IMR-90 (cell line): ENCODE results near the gene CYP11A1. TPM values are rescaled to one million over a fixed set of nuclear protein-coding genes. Genes with fewer than 3 reads are reported as not detected.

Experiments
- ATAC-seq: fragments of 200-7000 bp; cut with Tn5 transposase; 2 replicates; pipeline ENCODE4 v1.9.1; 2020; ENCODE audit warnings: low read depth, mild to moderate bottlenecking, moderate library complexity
- BruUV-seq: library from RNA; stranded (reverse); fragments of 400-500 nt; replicated peaks from 2 replicates; lab custom pipeline; 2021; lab: Mats Ljungman, UMichigan
- CTCF ChIA-PET: fragments of 300-600 bp; formaldehyde crosslinking; extraction: SDS; loops from one replicate; lab custom pipeline; 2021; ENCODE audit warnings: antibody characterized with exemption; lab: Yijun Ruan, JAX
- POLR2A ChIA-PET: fragments of 300-600 bp; sonication (Branson Sonifier 250); formaldehyde crosslinking; loops from one replicate; lab custom pipeline; 2022; ENCODE audit warnings: antibody characterized with exemption; ENCODE audit not compliant: unreplicated experiment; lab: Charles Lee
- DNase-seq: peaks from one replicate; pipeline ENCODE4 v3.0.0; 2013
- H2AFZ ChIP-seq: replicated peaks from 2 replicates; pipeline ENCODE3; 2013; ENCODE audit warnings: low read length, mild to moderate bottlenecking; ENCODE audit not compliant: poor library complexity
- H2AK5ac ChIP-seq: 2 replicates; pipeline ENCODE4 v1.6.1; 2013; ENCODE audit warnings: low read depth, low read length, inconsistent platforms
- H2AK9ac ChIP-seq: replicated peaks from 2 replicates; pipeline ENCODE3; 2013; ENCODE audit warnings: mild to moderate bottlenecking, low read depth, low read length, moderate library complexity; ENCODE audit not compliant: poor library complexity
- H2BK120ac ChIP-seq: 2 replicates; pipeline ENCODE4 v1.6.1; 2013; ENCODE audit warnings: low read depth, low read length, inconsistent platforms
- H2BK15ac ChIP-seq: 3 replicates; pipeline ENCODE4 v1.6.1; 2013; ENCODE audit warnings: low read depth, low read length, inconsistent platforms
- H2BK20ac ChIP-seq: 2 replicates; pipeline ENCODE4 v1.6.1; 2013; ENCODE audit warnings: low read depth, mild to moderate bottlenecking, inconsistent platforms, low read length, moderate library complexity
- H2BK5ac ChIP-seq: 2 replicates; pipeline ENCODE4 v1.6.1; 2013; ENCODE audit warnings: mild to moderate bottlenecking, low read depth, low read length, inconsistent platforms; ENCODE audit not compliant: poor library complexity, severe bottlenecking
- H3K14ac ChIP-seq: replicated peaks from 2 replicates; pipeline ENCODE4 v1.6.1; 2013; ENCODE audit warnings: low read depth, low read length, inconsistent platforms
- H3K18ac ChIP-seq: 2 replicates; pipeline ENCODE4 v1.6.1; 2013; ENCODE audit warnings: low read depth, low read length, control low read depth
- H3K23ac ChIP-seq: 2 replicates; pipeline ENCODE4 v1.6.1; 2013; ENCODE audit warnings: low read depth, low read length, inconsistent platforms
- H3K27ac ChIP-seq: 2 replicates; pipeline ENCODE4 v1.5.1; 2013; ENCODE audit warnings: mild to moderate bottlenecking, control low read depth, low read length; ENCODE audit not compliant: insufficient read depth
- H3K27me3 ChIP-seq: 2 replicates; pipeline ENCODE4 v1.6.1; 2013; ENCODE audit warnings: low read length; ENCODE audit not compliant: control insufficient read depth, insufficient read depth
- H3K36me3 ChIP-seq: 2 replicates; pipeline ENCODE4 v1.6.1; 2013; ENCODE audit warnings: low read length, mixed read lengths; ENCODE audit not compliant: control insufficient read depth, insufficient read depth
- H3K4ac ChIP-seq: 2 replicates; pipeline ENCODE4 v1.6.1; 2013; ENCODE audit warnings: low read depth, low read length, inconsistent platforms
- H3K4me1 ChIP-seq: 2 replicates; pipeline ENCODE4 v1.6.1; 2013; ENCODE audit warnings: low read length, mixed read lengths; ENCODE audit not compliant: control insufficient read depth, insufficient read depth
- H3K4me2 ChIP-seq: 2 replicates; pipeline ENCODE4 v1.6.1; 2013; ENCODE audit warnings: low read depth, mild to moderate bottlenecking, control low read depth, low read length, moderate library complexity
- H3K4me3 ChIP-seq: 2 replicates; pipeline ENCODE4 v1.5.1; 2013; ENCODE audit warnings: low read depth, mild to moderate bottlenecking, control low read depth, low read length, moderate library complexity; ENCODE audit not compliant: insufficient read depth
- H3K56ac ChIP-seq: 2 replicates; pipeline ENCODE4 v1.6.1; 2013; ENCODE audit warnings: low read length, inconsistent platforms; ENCODE audit not compliant: insufficient read depth; ENCODE audit errors: extremely low read depth
- H3K79me1 ChIP-seq, 2 experiments: 2 replicates each; pipeline ENCODE4 v1.6.1; 2013; ENCODE audit warnings: low read length in 2 of 2, inconsistent platforms in 1 of 2, low read depth in 1 of 2
- H3K9ac ChIP-seq: 2 replicates; pipeline ENCODE4 v1.6.1; 2013; ENCODE audit warnings: low read depth, low read length, control low read depth
- H3K9me1 ChIP-seq: 2 replicates; pipeline ENCODE4 v1.6.1; 2013; ENCODE audit warnings: low read length, inconsistent platforms; ENCODE audit not compliant: insufficient read depth
- H3K9me3 ChIP-seq: 2 replicates; pipeline ENCODE4 v1.6.1; 2013; ENCODE audit warnings: low read length; ENCODE audit not compliant: control insufficient read depth, insufficient read depth
- H4K20me1 ChIP-seq: 2 replicates; pipeline ENCODE4 v1.6.1; 2013; ENCODE audit warnings: low read length, inconsistent platforms; ENCODE audit not compliant: insufficient read depth
- H4K5ac ChIP-seq: 2 replicates; pipeline ENCODE4 v1.6.1; 2013; ENCODE audit warnings: mild to moderate bottlenecking, low read depth, low read length, control low read depth
- H4K8ac ChIP-seq, 2 experiments: 2 replicates each; pipeline ENCODE4 v1.6.1; 2013; ENCODE audit warnings: low read depth in 2 of 2, low read length in 2 of 2, control low read depth in 1 of 2, inconsistent platforms in 1 of 2
- H4K91ac ChIP-seq: 2 replicates; pipeline ENCODE4 v1.6.1; 2013; ENCODE audit warnings: low read depth, low read length, inconsistent platforms; ENCODE audit not compliant: insufficient read depth
- BHLHE40 ChIP-seq: fragments of 150-350 bp; IDR thresholded peaks from 2 replicates; pipeline ENCODE4 v1.6.1; 2016; ENCODE audit warnings: mild to moderate bottlenecking, low read depth, low read length
- CEBPB ChIP-seq: IDR thresholded peaks from 2 replicates; pipeline ENCODE4 v1.6.1; 2012; ENCODE audit warnings: low read depth, low read length, improper control_type of control experiment
- CHD1 ChIP-seq: IDR thresholded peaks from 2 replicates; pipeline ENCODE4 v1.6.1; 2012; ENCODE audit warnings: low read depth, low read length, improper control_type of control experiment
- ELK1 ChIP-seq: fragments of 150-350 bp; IDR thresholded peaks from 2 replicates; pipeline ENCODE4 v1.6.1; 2016; ENCODE audit warnings: low read depth, mild to moderate bottlenecking, low read length, moderate library complexity, borderline replicate concordance
- FOS ChIP-seq: fragments of 150-350 bp; IDR thresholded peaks from 2 replicates; pipeline ENCODE4 v1.6.1; 2016; ENCODE audit warnings: low read depth, low read length
- MAFK ChIP-seq: IDR thresholded peaks from 2 replicates; pipeline ENCODE4 v1.6.1; 2012; ENCODE audit warnings: low read depth, low read length, improper control_type of control experiment
- MAZ ChIP-seq: IDR thresholded peaks from 2 replicates; pipeline ENCODE4 v1.6.1; 2012; ENCODE audit warnings: low read depth, mild to moderate bottlenecking, low read length, improper control_type of control experiment, moderate library complexity, borderline replicate concordance
- MXI1 ChIP-seq: IDR thresholded peaks from 2 replicates; pipeline ENCODE4 v1.6.1; 2012; ENCODE audit warnings: low read depth, mild to moderate bottlenecking, low read length, moderate library complexity, borderline replicate concordance
- NFE2L2 ChIP-seq: fragments of 150-350 bp; IDR thresholded peaks from 2 replicates; pipeline ENCODE4 v1.6.1; 2016; ENCODE audit warnings: low read depth, mild to moderate bottlenecking, low read length
- POLR2A ChIP-seq: IDR thresholded peaks from 2 replicates; pipeline ENCODE4 v1.6.1; 2012; ENCODE audit warnings: mild to moderate bottlenecking, low read depth, low read length
- RAD21 ChIP-seq: IDR thresholded peaks from 2 replicates; pipeline ENCODE4 v1.6.1; 2012; ENCODE audit warnings: low read length, improper control_type of control experiment
- RCOR1 ChIP-seq: IDR thresholded peaks from 2 replicates; pipeline ENCODE4 v1.6.1; 2012; ENCODE audit warnings: mild to moderate bottlenecking, low read length, improper control_type of control experiment; ENCODE audit not compliant: insufficient replicate concordance
- RFX5 ChIP-seq: IDR thresholded peaks from 2 replicates; pipeline ENCODE4 v1.8.0; 2012; ENCODE audit warnings: low read depth, mild to moderate bottlenecking, low read length, moderate library complexity
- SMC3 ChIP-seq: fragments of 150-350 bp; IDR thresholded peaks from 2 replicates; pipeline ENCODE4 v1.6.1; 2016; ENCODE audit warnings: low read depth, mild to moderate bottlenecking, antibody characterized with exemption, low read length, moderate library complexity
- USF2 ChIP-seq: fragments of 150-350 bp; IDR thresholded peaks from 2 replicates; pipeline ENCODE4 v1.6.1; 2017; ENCODE audit warnings: mild to moderate bottlenecking, antibody characterized with exemption, low read length, low read depth
- WGBS, 2 experiments: methylation state at CpG; one replicate each; pipeline versions ENCODE4 v1.1.5 to v1.1.7; 2013; ENCODE audit warnings: missing lambda C conversion rate in 2 of 2; ENCODE audit not compliant: insufficient read length in 1 of 2; ENCODE audit errors: extremely low coverage in 2 of 2; 5-methylcytosine and 5-hydroxymethylcytosine counted together
- dilution Hi-C: fragments of 300-500 bp; cut with HindIII; formaldehyde crosslinking; loops from one replicate; pipeline ENCODE4 v1.14.3; 2018; ENCODE audit warnings: low sequenced_read_pairs; ENCODE audit not compliant: unreplicated experiment
- in situ Hi-C: fragments of 300-500 bp; cut with MboI; formaldehyde crosslinking; loops from 3 replicates; pipeline ENCODE4 v1.14.3; 2019; ENCODE audit warnings: low sequenced_read_pairs, inconsistent platforms, mixed read lengths
- intact Hi-C: fragments of 100-400 bp; cut with micrococcal nuclease; formaldehyde crosslinking; loops from 2 replicates; pipeline ENCODE4 v1.10.0; 2022
- polyA plus RNA-seq, 3 experiments: library from polyadenylated mRNA; depleted of rRNA; stranded (reverse); fragments of >200 nt; gene quantifications; 2 replicates each; pipeline ENCODE4 v1.2.3, GENCODE V29; 2012; ENCODE audit warnings: low replicate concordance in 1 of 3
- total RNA-seq: library from RNA; depleted of rRNA; stranded (reverse); fragments of >200 nt; gene quantifications from 2 replicates; pipeline ENCODE4 v1.2.3, GENCODE V29; 2012
- TF ChIP-seq, protein P1 (sequence below): conservative IDR thresholded peaks from 2 replicates; pipeline ENCODE4 v1.5.1; 2012; ENCODE audit warnings: mild to moderate bottlenecking, low read depth, low read length, improper control_type of control experiment

CYP11A1 gene
- total and polyA plus RNA-seq, 2 of the 4 experiments (the other 2 are of a cell fraction): 0.18 to 0.50 TPM

GRCh38 chr15:74403991-74404563, 36.6 kb upstream of the CYP11A1 start:
- CTCF ChIA-PET: no interaction called here

More at GRCh38 chr15:74403991-74404563, 36.6 kb upstream of the CYP11A1 start:
- Histone ChIP-seq H3K14ac (peak overlapping the region; percentile 20), H3K18ac (no peak overlapping the region; the same call in 1 of the 2 replicates), H3K27ac (no peak overlapping the region), H4K91ac (peak overlapping the region; percentile 62), H3K9ac (no peak overlapping the region), H3K9me3 (no peaks in the 10 kb centered on the region), H4K5ac (peak overlapping the region; percentile 5; the same call in 1 of the 2 replicates), H3K4me1 (peaks cover 36% of the 10 kb centered on the region), H2BK120ac (peak overlapping the region; percentile 31), H3K23ac (peak overlapping the region; percentile 58; the same call in 1 of the 2 replicates), H4K20me1 (no peaks in the 10 kb centered on the region), H4K8ac (peak overlapping the region in 1 of 2 experiments; percentile 43; a peak in 2 of 4 replicates), H2AFZ (peak overlapping the region; percentile 82), H3K4me2 (no peak overlapping the region), H2BK5ac (peak overlapping the region; percentile 10), H3K56ac (no peak overlapping the region), H2AK9ac (no peak overlapping the region), H2BK20ac (0 out of 2 replicates have a peak overlapping the region, but pooled peaks have one; percentile 37), H3K27me3 (no peaks in the 10 kb centered on the region), H2BK15ac (0 out of 3 replicates have a peak overlapping the region, but pooled peaks have one; percentile 23), H3K9me1 (peaks cover 49% of the 10 kb centered on the region), H3K79me1 (peaks cover 0 to 34% of the 10 kb centered on the region in 2 experiments; a peak in 2 of 4 replicates), H3K4ac (peak overlapping the region; percentile 11), H3K36me3 (no peaks in the 10 kb centered on the region), H2AK5ac (peak overlapping the region; percentile 56), H3K4me3 (no peak overlapping the region)
- intact Hi-C loops: no loop called here
- BruUV-seq: no TSS peak
- in situ Hi-C loops: no loop called here
- TF ChIP-seq RFX5 (no peak), NFE2L2 (no peak), USF2 (no peak), FOS (no peak), CHD1 (no peak), RAD21 (no peak), BHLHE40 (no peak), MAFK (no peak), MXI1 (no peak), MAZ (no peak), SMC3 (no peak), ELK1 (no peak), CEBPB (no peak), RCOR1 (no peak), POLR2A (no peak)
- TF ChIP-seq, protein P1, sequence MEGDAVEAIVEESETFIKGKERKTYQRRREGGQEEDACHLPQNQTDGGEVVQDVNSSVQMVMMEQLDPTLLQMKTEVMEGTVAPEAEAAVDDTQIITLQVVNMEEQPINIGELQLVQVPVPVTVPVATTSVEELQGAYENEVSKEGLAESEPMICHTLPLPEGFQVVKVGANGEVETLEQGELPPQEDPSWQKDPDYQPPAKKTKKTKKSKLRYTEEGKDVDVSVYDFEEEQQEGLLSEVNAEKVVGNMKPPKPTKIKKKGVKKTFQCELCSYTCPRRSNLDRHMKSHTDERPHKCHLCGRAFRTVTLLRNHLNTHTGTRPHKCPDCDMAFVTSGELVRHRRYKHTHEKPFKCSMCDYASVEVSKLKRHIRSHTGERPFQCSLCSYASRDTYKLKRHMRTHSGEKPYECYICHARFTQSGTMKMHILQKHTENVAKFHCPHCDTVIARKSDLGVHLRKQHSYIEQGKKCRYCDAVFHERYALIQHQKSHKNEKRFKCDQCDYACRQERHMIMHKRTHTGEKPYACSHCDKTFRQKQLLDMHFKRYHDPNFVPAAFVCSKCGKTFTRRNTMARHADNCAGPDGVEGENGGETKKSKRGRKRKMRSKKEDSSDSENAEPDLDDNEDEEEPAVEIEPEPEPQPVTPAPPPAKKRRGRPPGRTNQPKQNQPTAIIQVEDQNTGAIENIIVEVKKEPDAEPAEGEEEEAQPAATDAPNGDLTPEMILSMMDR: no peak
- DNase-seq (no peak), ATAC-seq (no peak)
- dilution Hi-C loops: no loop called here
- POLR2A ChIA-PET: no interaction called here
- 21% methylated on average over 6 of the region's 16 CpGs; no CpG with 5 or more reads in 1 of the 2 experiments for WGBS, 2 experiments
